ENCODE results near the gene CYP4F11.
"Not testable (repeated sequence)": the region's sequence is repeated elsewhere in the genome, so short reads cannot be mapped to it uniquely, and the experiment has no call there.

CYP4F11 gene, protein sequence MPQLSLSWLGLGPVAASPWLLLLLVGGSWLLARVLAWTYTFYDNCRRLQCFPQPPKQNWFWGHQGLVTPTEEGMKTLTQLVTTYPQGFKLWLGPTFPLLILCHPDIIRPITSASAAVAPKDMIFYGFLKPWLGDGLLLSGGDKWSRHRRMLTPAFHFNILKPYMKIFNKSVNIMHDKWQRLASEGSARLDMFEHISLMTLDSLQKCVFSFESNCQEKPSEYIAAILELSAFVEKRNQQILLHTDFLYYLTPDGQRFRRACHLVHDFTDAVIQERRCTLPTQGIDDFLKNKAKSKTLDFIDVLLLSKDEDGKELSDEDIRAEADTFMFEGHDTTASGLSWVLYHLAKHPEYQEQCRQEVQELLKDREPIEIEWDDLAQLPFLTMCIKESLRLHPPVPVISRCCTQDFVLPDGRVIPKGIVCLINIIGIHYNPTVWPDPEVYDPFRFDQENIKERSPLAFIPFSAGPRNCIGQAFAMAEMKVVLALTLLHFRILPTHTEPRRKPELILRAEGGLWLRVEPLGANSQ

GRCh38 chr19:15934332-15935078 is at the start of gene CYP4F11:
TSS of gene CYP4F11 (minus strand) at chr19:15934529. CDS start at chr19:15934408, 121 bp downstream.
- no peaks in the 10 kb centered on the region for H3K36me3 ChIP-seq (ENCODE audit: control insufficient read depth, insufficient read depth, low read length)
- H3K4me3 ChIP-seq (replicated peaks; ENCODE audit: low read depth, low read length), result no peak within 1 kb of the TSS
- TF ChIP-seq, protein P1, sequence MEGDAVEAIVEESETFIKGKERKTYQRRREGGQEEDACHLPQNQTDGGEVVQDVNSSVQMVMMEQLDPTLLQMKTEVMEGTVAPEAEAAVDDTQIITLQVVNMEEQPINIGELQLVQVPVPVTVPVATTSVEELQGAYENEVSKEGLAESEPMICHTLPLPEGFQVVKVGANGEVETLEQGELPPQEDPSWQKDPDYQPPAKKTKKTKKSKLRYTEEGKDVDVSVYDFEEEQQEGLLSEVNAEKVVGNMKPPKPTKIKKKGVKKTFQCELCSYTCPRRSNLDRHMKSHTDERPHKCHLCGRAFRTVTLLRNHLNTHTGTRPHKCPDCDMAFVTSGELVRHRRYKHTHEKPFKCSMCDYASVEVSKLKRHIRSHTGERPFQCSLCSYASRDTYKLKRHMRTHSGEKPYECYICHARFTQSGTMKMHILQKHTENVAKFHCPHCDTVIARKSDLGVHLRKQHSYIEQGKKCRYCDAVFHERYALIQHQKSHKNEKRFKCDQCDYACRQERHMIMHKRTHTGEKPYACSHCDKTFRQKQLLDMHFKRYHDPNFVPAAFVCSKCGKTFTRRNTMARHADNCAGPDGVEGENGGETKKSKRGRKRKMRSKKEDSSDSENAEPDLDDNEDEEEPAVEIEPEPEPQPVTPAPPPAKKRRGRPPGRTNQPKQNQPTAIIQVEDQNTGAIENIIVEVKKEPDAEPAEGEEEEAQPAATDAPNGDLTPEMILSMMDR (IDR thresholded peaks at IDR 0.05; ENCODE audit: insufficient read depth, low read length, poor library complexity, severe bottlenecking), result no peak
- no peak for DNase-seq (ENCODE audit: extremely low read depth, insufficient read length)
- no peaks in the 10 kb centered on the region for H3K27me3 ChIP-seq (replicated peaks; ENCODE audit: control insufficient read depth, insufficient read depth, low read length)

- TF ChIP-seq, protein P1 (IDR thresholded peaks at IDR 0.05; ENCODE audit: insufficient read depth, low read length, poor library complexity, severe bottlenecking), result no peak
- Histone ChIP-seq H3K36me3 (ENCODE audit: control insufficient read depth, insufficient read depth, low read length) (no peaks in the 10 kb centered on the region), H3K27me3 (replicated peaks; ENCODE audit: control insufficient read depth, insufficient read depth, low read length) (no peaks in the 10 kb centered on the region; the same call in 1 of the 2 replicates), H3K4me3 (replicated peaks; ENCODE audit: low read depth, low read length) (no peak overlapping the region)
- DNase-seq (ENCODE audit: extremely low read depth, insufficient read length), result no peak
These were observed 45.0 kb upstream of the CYP4F11 start for GRCh38 chr19:15979293-15979692.

GRCh38 chr19:15977690-15978089 is 43.4 kb upstream of the CYP4F11 start:
- no peak for DNase-seq (ENCODE audit: extremely low read depth, insufficient read length)
- H3K36me3 ChIP-seq (ENCODE audit: control insufficient read depth, insufficient read depth, low read length), result no peaks in the 10 kb centered on the region
- TF ChIP-seq, protein P1 (IDR thresholded peaks at IDR 0.05; ENCODE audit: insufficient read depth, low read length, poor library complexity, severe bottlenecking), result no peak
- no peaks in the 10 kb centered on the region; the same call in 1 of the 2 replicates for H3K27me3 ChIP-seq (replicated peaks; ENCODE audit: control insufficient read depth, insufficient read depth, low read length)
- no peak overlapping the region for H3K4me3 ChIP-seq (replicated peaks; ENCODE audit: low read depth, low read length)

GRCh38 chr19:15976836-15977689 is 42.7 kb upstream of the CYP4F11 start:
- TF ChIP-seq, protein P1 (IDR thresholded peaks at IDR 0.05; ENCODE audit: insufficient read depth, low read length, poor library complexity, severe bottlenecking), result no peak
- no peaks in the 10 kb centered on the region; the same call in 1 of the 2 replicates for H3K27me3 ChIP-seq (replicated peaks; ENCODE audit: control insufficient read depth, insufficient read depth, low read length)
- no peak for DNase-seq (ENCODE audit: extremely low read depth, insufficient read length)
- no peaks in the 10 kb centered on the region for H3K36me3 ChIP-seq (ENCODE audit: control insufficient read depth, insufficient read depth, low read length)
- H3K4me3 ChIP-seq (replicated peaks; ENCODE audit: low read depth, low read length), result no peak overlapping the region

DNA sequence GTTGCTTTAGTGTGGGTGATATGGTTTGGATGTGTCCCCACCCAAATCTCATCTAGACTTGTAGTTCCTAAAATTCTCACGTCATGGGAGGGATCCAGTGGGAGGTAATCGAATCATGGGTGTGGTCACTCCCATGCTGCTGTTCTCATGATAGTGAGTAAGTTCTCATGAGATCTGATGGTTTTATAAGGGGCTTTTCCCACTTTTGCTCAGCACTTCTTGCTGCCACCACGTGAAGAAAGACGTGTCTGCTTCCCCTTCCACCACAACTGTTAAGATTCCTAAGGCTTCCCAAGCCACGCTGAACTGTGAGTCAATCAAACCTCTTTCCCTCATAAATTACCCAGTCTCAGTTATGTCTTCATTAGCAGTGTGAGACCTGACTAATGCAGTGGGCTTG is 40.5 kb upstream of the CYP4F11 start:
- no peaks in the 10 kb centered on the region for H3K36me3 ChIP-seq (ENCODE audit: control insufficient read depth, insufficient read depth, low read length)
- TF ChIP-seq, protein P1 (IDR thresholded peaks at IDR 0.05; ENCODE audit: insufficient read depth, low read length, poor library complexity, severe bottlenecking), result no peak
- H3K4me3 ChIP-seq (replicated peaks; ENCODE audit: low read depth, low read length), result no peak overlapping the region
- no peak for DNase-seq (ENCODE audit: extremely low read depth, insufficient read length)
- H3K27me3 ChIP-seq (replicated peaks; ENCODE audit: control insufficient read depth, insufficient read depth, low read length), result no peaks in the 10 kb centered on the region; the same call in 1 of the 2 replicates

GRCh38 chr19:15972043-15972442 is 37.7 kb upstream of the CYP4F11 start:
- not testable (repeated sequence) for H3K4me3 ChIP-seq (replicated peaks; ENCODE audit: low read depth, low read length); H3K27me3 ChIP-seq (replicated peaks; ENCODE audit: control insufficient read depth, insufficient read depth, low read length); H3K36me3 ChIP-seq (ENCODE audit: control insufficient read depth, insufficient read depth, low read length); DNase-seq (ENCODE audit: extremely low read depth, insufficient read length)
